H9 (cell line): ENCODE results near the gene APOL4. TPM values are rescaled to one million over a fixed set of nuclear protein-coding genes. Genes with fewer than 3 reads are reported as not detected.
A peak's percentile ranks its signal among the peaks of the same experiment; 100 is the strongest.

ENCODE experiments used
- DNase-seq: peaks from one replicate; pipeline ENCODE4 v3.0.0-alpha.2; 2017
- H2AFZ ChIP-seq: one replicate; pipeline ENCODE4 v1.6.1; 2013; ENCODE audit warnings: mild to moderate bottlenecking, low read length, control low read depth, moderate library complexity
- H2AK5ac ChIP-seq: 2 replicates; pipeline ENCODE4 v1.6.1; 2013; ENCODE audit warnings: low read length, control low read depth, mixed read lengths; ENCODE audit not compliant: insufficient read length
- H2BK120ac ChIP-seq: one replicate; pipeline ENCODE4 v1.6.1; 2013; ENCODE audit warnings: low read depth, mild to moderate bottlenecking, low read length, control low read depth, inconsistent platforms; ENCODE audit not compliant: poor library complexity, severe bottlenecking
- H2BK12ac ChIP-seq: 2 replicates; pipeline ENCODE4 v1.6.1; 2013; ENCODE audit warnings: low read length, control low read depth, mixed read lengths, low read depth; ENCODE audit not compliant: insufficient read length
- H2BK15ac ChIP-seq: 2 replicates; pipeline ENCODE4 v1.6.1; 2013; ENCODE audit warnings: low read depth, low read length, control low read depth
- H2BK20ac ChIP-seq: one replicate; pipeline ENCODE4 v1.6.1; 2013; ENCODE audit warnings: low read depth, mild to moderate bottlenecking, low read length, control low read depth, inconsistent platforms; ENCODE audit not compliant: poor library complexity, severe bottlenecking
- H2BK5ac ChIP-seq: 2 replicates; pipeline ENCODE4 v1.6.1; 2013; ENCODE audit warnings: low read length, control low read depth, mixed read lengths; ENCODE audit not compliant: insufficient read length
- H3K14ac ChIP-seq: 2 replicates; pipeline ENCODE4 v1.6.1; 2013; ENCODE audit warnings: low read length, control low read depth; ENCODE audit not compliant: insufficient read depth
- H3K18ac ChIP-seq: 2 replicates; pipeline ENCODE4 v1.6.1; 2013; ENCODE audit warnings: low read depth, mild to moderate bottlenecking, mixed read lengths, low read length, control low read depth; ENCODE audit not compliant: insufficient read length
- H3K23ac ChIP-seq: 2 replicates; pipeline ENCODE4 v1.6.1; 2013; ENCODE audit warnings: low read length, control low read depth, mixed read lengths, low read depth; ENCODE audit not compliant: insufficient read length
- H3K23me2 ChIP-seq: 2 replicates; pipeline ENCODE4 v1.6.1; 2013; ENCODE audit warnings: low read depth, mild to moderate bottlenecking, mixed read lengths, low read length, control low read depth; ENCODE audit not compliant: insufficient read length, poor library complexity, severe bottlenecking
- H3K27ac ChIP-seq: 2 replicates; pipeline ENCODE4 v1.5.1; 2013; ENCODE audit warnings: low read length, control low read depth, mixed read lengths, low read depth; ENCODE audit not compliant: insufficient read length
- H3K27me3 ChIP-seq: 2 replicates; pipeline ENCODE4 v1.6.1; 2013; ENCODE audit warnings: low read length, control low read depth, inconsistent platforms; ENCODE audit not compliant: insufficient read depth
- H3K4ac ChIP-seq: 2 replicates; pipeline ENCODE4 v1.6.1; 2013; ENCODE audit warnings: low read depth, mild to moderate bottlenecking, control low read depth, inconsistent platforms, low read length, moderate library complexity
- H3K4me1 ChIP-seq: 2 replicates; pipeline ENCODE4 v1.6.1; 2013; ENCODE audit warnings: low read length, control low read depth, inconsistent platforms; ENCODE audit not compliant: insufficient read depth
- H3K4me2 ChIP-seq: 2 replicates; pipeline ENCODE4 v1.6.1; 2013; ENCODE audit warnings: low read length, control low read depth, mixed read lengths; ENCODE audit not compliant: insufficient read length, insufficient read depth
- H3K56ac ChIP-seq: 2 replicates; pipeline ENCODE4 v1.6.1; 2013; ENCODE audit warnings: low read depth, mild to moderate bottlenecking, mixed read lengths, low read length, control low read depth; ENCODE audit not compliant: insufficient read length
- H3K79me1 ChIP-seq: 2 replicates; pipeline ENCODE4 v1.6.1; 2013; ENCODE audit warnings: low read depth, mild to moderate bottlenecking, moderate library complexity, low read length, control low read depth, inconsistent platforms; ENCODE audit not compliant: insufficient read depth, poor library complexity, severe bottlenecking
- H3K79me2 ChIP-seq: 2 replicates; pipeline ENCODE4 v1.6.1; 2013; ENCODE audit warnings: low read length, control low read depth, inconsistent platforms; ENCODE audit not compliant: insufficient read depth
- H3K9ac ChIP-seq: 2 replicates; pipeline ENCODE4 v1.6.1; 2013; ENCODE audit warnings: low read length, control low read depth, mixed read lengths; ENCODE audit not compliant: insufficient read length; ENCODE audit errors: extremely low read depth
- H3K9me3 ChIP-seq: one replicate; pipeline ENCODE4 v1.6.1; 2013; ENCODE audit warnings: low read depth, low read length, inconsistent platforms; ENCODE audit not compliant: control insufficient read depth
- H3T11ph ChIP-seq: one replicate; pipeline ENCODE4 v1.6.1; 2013; ENCODE audit warnings: mild to moderate bottlenecking, low read length, control low read depth, inconsistent platforms
- H4K20me1 ChIP-seq: one replicate; pipeline ENCODE4 v1.6.1; 2013; ENCODE audit not compliant: control insufficient read depth, insufficient read length, insufficient read depth
- H4K5ac ChIP-seq: 2 replicates; pipeline ENCODE4 v1.6.1; 2013; ENCODE audit warnings: low read depth, mild to moderate bottlenecking, mixed read lengths, low read length, control low read depth; ENCODE audit not compliant: insufficient read length
- H4K8ac ChIP-seq: replicated peaks from 2 replicates; pipeline ENCODE4 v1.6.1; 2013; ENCODE audit warnings: low read length, control low read depth, mixed read lengths, low read depth; ENCODE audit not compliant: insufficient read length
- H4K91ac ChIP-seq: 2 replicates; pipeline ENCODE4 v1.6.1; 2013; ENCODE audit warnings: low read depth, mild to moderate bottlenecking, moderate library complexity, mixed read lengths, low read length, control low read depth; ENCODE audit not compliant: insufficient read length
- H3K27ac Mint-ChIP-seq, 3 experiments: 2 replicates in 2 of 3; 3 replicates in 1 of 3; pipeline ENCODE4 v1.8.0; 2020 to 2021; ENCODE audit warnings: mixed read lengths in 3 of 3, mild to moderate bottlenecking in 1 of 3, moderate library complexity in 1 of 3
- H3K27me3 Mint-ChIP-seq: 2 replicates; pipeline ENCODE4 v1.8.0; 2021; ENCODE audit warnings: low read depth, mild to moderate bottlenecking, moderate library complexity, mixed read lengths
- H3K36me3 Mint-ChIP-seq, 3 experiments: 2 replicates in 2 of 3; 3 replicates in 1 of 3; pipeline ENCODE4 v1.8.0; 2020 to 2021; ENCODE audit warnings: low read depth in 3 of 3, mixed read lengths in 3 of 3; ENCODE audit not compliant: insufficient read depth in 1 of 3
- H3K4me1 Mint-ChIP-seq, 2 experiments: 2 replicates each; pipeline ENCODE4 v1.8.0; 2020; ENCODE audit warnings: mixed read lengths in 2 of 2
- H3K4me3 Mint-ChIP-seq, 2 experiments: 2 replicates in 1 of 2; 3 replicates in 1 of 2; pipeline ENCODE4 v1.8.0; 2020 to 2021; ENCODE audit warnings: mild to moderate bottlenecking in 2 of 2, mixed read lengths in 2 of 2, moderate library complexity in 1 of 2
- H3K9me3 Mint-ChIP-seq, 2 experiments: 2 replicates in 1 of 2; 3 replicates in 1 of 2; pipeline ENCODE4 v1.8.0; 2020; ENCODE audit warnings: mild to moderate bottlenecking in 2 of 2, mixed read lengths in 2 of 2, moderate library complexity in 1 of 2
- WGBS: extraction: QIAGEN DNeasy Blood & Tissue Kit; methylation state at CpG from one replicate; pipeline ENCODE4 v1.1.7; 2013; ENCODE audit warnings: missing lambda C conversion rate, low lambda C conversion rate, mixed read lengths; ENCODE audit not compliant: insufficient read length; ENCODE audit errors: extremely low coverage; 5-methylcytosine and 5-hydroxymethylcytosine counted together
- total RNA-seq: library from RNA; stranded (reverse); gene quantifications from 2 replicates; pipeline ENCODE4 v1.2.1, GENCODE V29; 2021
- TF ChIP-seq, protein P1 (sequence below): fragments of 200-600 bp; sonication (generic); conservative IDR thresholded peaks from 3 replicates; pipeline ENCODE4 v1.8.0; 2021; ENCODE audit warnings: antibody characterized with exemption, mild to moderate bottlenecking

The APOL4 gene
- total RNA-seq, 1 experiment from 2014 or later = not detected

DNA sequence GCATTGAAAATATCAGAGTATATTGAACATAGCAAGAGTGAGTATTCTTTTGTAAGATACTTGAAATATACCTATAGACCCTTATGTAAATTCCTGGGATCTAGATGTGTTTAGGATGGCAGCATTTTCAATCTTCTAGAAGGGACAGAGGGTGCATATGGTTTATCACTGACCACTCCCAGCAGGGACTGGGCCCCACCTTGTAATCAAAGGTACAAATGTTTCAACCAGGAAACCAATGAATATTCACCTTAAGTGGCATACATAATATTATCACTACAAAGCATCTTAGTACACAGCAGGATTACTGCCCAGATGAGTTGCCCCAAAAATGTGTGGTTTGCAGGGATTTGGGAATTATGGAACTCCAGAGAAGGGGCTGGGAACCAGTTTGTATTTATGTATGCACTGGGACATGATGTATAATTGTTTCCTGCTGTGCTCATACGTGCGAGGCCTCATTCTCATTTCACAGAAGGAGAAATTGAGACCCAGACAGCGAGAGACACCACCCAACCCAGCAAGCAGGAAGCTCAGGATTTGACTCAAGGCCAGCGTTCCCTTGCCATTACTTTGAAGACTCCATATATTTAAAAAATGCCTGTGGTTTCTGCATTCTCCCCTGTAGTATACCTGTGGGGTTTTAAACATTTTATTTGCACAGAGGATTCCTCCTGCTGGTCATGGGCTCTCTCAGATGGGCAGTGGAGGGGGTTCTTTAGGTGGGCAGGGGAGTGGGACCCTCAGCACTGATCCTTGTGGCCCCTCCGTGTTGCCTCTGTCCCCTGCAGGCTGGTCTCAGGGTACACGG, 5.2 kb downstream of the APOL4 start:
- Histone ChIP-seq H4K8ac (no peak overlapping the region), H4K91ac (no peak overlapping the region), H3K9ac (no peak overlapping the region), H3K18ac (peak overlapping the region; percentile 33), H4K5ac (no peak overlapping the region), H2BK120ac (no peak overlapping the region), H3K14ac (no peak overlapping the region), H3K9me3 (no peaks in the 10 kb centered on the region), H3T11ph (no peak overlapping the region), H3K4me2 (no peak overlapping the region), H2BK5ac (no peak overlapping the region), H3K79me2 (no peaks in the 10 kb centered on the region), H3K79me1 (no peaks in the 10 kb centered on the region), H2BK15ac (no peak overlapping the region), H2AK5ac (no peak overlapping the region), H2AFZ (no peak overlapping the region), H3K4ac (no peak overlapping the region), H3K56ac (no peak overlapping the region), H2BK20ac (no peak overlapping the region), H3K4me1 (peaks cover 4% of the 10 kb centered on the region; the same call in 1 of the 2 replicates), H2BK12ac (no peak overlapping the region), H3K23ac (no peak overlapping the region), H4K20me1 (no peaks in the 10 kb centered on the region), H3K23me2 (no peaks in the 10 kb centered on the region), H3K27me3 (no peaks in the 10 kb centered on the region), H3K27ac (no peak overlapping the region)
- Mint-ChIP-seq H3K4me1 (peaks cover 34 to 47% of the 10 kb centered on the region in 2 experiments), H3K36me3 (no peaks in the 10 kb centered on the region), H3K27me3 (peaks cover 2% of the 10 kb centered on the region; the same call in 1 of the 2 replicates), H3K9me3 (no peaks in the 10 kb centered on the region; a peak in 1 of 5 replicates), H3K4me3 (peak overlapping the region in 1 of 2 experiments; percentile 53; a peak in 1 of 5 replicates), H3K27ac (peak overlapping the region; percentile 80 to 94 (median 89); a peak in 1 of 7 replicates)
- no CpG with 5 or more reads among the region's 6 CpGs for WGBS
- TF ChIP-seq, protein P1, sequence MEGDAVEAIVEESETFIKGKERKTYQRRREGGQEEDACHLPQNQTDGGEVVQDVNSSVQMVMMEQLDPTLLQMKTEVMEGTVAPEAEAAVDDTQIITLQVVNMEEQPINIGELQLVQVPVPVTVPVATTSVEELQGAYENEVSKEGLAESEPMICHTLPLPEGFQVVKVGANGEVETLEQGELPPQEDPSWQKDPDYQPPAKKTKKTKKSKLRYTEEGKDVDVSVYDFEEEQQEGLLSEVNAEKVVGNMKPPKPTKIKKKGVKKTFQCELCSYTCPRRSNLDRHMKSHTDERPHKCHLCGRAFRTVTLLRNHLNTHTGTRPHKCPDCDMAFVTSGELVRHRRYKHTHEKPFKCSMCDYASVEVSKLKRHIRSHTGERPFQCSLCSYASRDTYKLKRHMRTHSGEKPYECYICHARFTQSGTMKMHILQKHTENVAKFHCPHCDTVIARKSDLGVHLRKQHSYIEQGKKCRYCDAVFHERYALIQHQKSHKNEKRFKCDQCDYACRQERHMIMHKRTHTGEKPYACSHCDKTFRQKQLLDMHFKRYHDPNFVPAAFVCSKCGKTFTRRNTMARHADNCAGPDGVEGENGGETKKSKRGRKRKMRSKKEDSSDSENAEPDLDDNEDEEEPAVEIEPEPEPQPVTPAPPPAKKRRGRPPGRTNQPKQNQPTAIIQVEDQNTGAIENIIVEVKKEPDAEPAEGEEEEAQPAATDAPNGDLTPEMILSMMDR = no peak
- no peak for DNase-seq
